Left lung (tissue), 10 donors: ENCODE measurements around the gene GTF2A2. TPM values are rescaled to one million over a fixed set of nuclear protein-coding genes. Genes with fewer than 3 reads are reported as not detected.
"Not testable (repeated sequence)": the region's sequence is repeated elsewhere in the genome, so short reads cannot be mapped to it uniquely, and the experiment has no call there.

ENCODE experiments used
- ATAC-seq: fragments of 200-7000 bp; cut with Tn5 transposase; one replicate; pipeline ENCODE4 v1.9.1; 2020; ENCODE audit warnings: moderate library complexity
- DNase-seq, 4 donors: peaks; one replicate each; pipeline ENCODE4 v3.0.0-alpha.2; 2013 to 2020
- H3K27ac ChIP-seq, 2 donors: fragments of 200-600 bp; sonication (generic) in 1 of 2; one replicate each; pipeline versions ENCODE4 v1.5.0 to v1.8.0; 2020 to 2021
- H3K27me3 ChIP-seq, 2 donors: fragments of 200-600 bp; sonication (generic) in 1 of 2; one replicate each; pipeline versions ENCODE4 v1.5.0 to v1.8.0; 2020 to 2021
- H3K36me3 ChIP-seq, 2 donors: fragments of 200-600 bp; sonication (generic) in 1 of 2; one replicate each; pipeline versions ENCODE4 v1.5.0 to v1.8.0; 2020 to 2021
- H3K4me1 ChIP-seq, 2 donors: fragments of 200-600 bp; one replicate each; pipeline ENCODE4 v1.8.0; 2021
- H3K4me3 ChIP-seq, 2 donors: fragments of 200-600 bp; sonication (generic) in 1 of 2; one replicate each; pipeline versions ENCODE4 v1.5.0 to v1.8.0; 2020 to 2021; ENCODE audit warnings: mild to moderate bottlenecking in 1 of 2
- H3K9me3 ChIP-seq, 2 donors: fragments of 200-600 bp; sonication (generic) in 1 of 2; one replicate each; pipeline versions ENCODE4 v1.5.0 to v1.8.0; 2020 to 2021
- CTCF ChIP-seq, 2 donors: fragments of 200-600 bp; sonication (generic) in 1 of 2; IDR thresholded peaks; one replicate each; pipeline versions ENCODE4 v1.5.0 to v1.8.0; 2021; ENCODE audit warnings: antibody characterized with exemption in 2 of 2
- intact Hi-C, 2 donors: fragments of 100-400 bp; cut with DNase I; formaldehyde crosslinking; loops; one replicate each; pipeline versions ENCODE4 v1.11.2 to v1.14.2; 2022
- polyA plus RNA-seq, 6 donors: library from polyadenylated mRNA; unstranded; fragments of 120-200 nt; gene quantifications; one replicate each; pipeline ENCODE4 v1.2.1, GENCODE V29; 2013; ENCODE audit not compliant: insufficient read length in 6 of 6
- total RNA-seq, 2 donors: library from RNA; stranded (reverse); fragmentation: NEBNext Ultra II Directional; extraction: Animal tissue kit (Norgen Biotek cat#: 25700); gene quantifications; one replicate each; pipeline ENCODE4 v1.2.1, GENCODE V29; 2021
- donor health status: DM: no; HTN: yes; CAD: no.
- donor health status: DM: no; HTN: no; CAD: no.

Gene GTF2A2
- total and polyA plus RNA-seq, 8 donors: 92.5 to 112 (median 101) TPM

- H3K27ac ChIP-seq: no peak overlapping the region
- intact Hi-C loops: no loop called here
- peaks cover 0 to 84% of the 10 kb centered on the region in 2 donors for H3K36me3 ChIP-seq
- no peak for TF ChIP-seq CTCF (IDR thresholded peaks at IDR 0.05)
- DNase-seq (no peak), ATAC-seq (no peak)
- no peaks in the 10 kb centered on the region for H3K4me1 ChIP-seq
- H3K4me3 ChIP-seq: no peak overlapping the region
- no peaks in the 10 kb centered on the region for H3K9me3 ChIP-seq
- no peaks in the 10 kb centered on the region for H3K27me3 ChIP-seq
Measured at GRCh38 chr15:59646277-59646676, 11.0 kb downstream of the GTF2A2 start.

GRCh38 chr15:59645812-59646211 lies 11.5 kb downstream of the GTF2A2 start:
- H3K4me1 ChIP-seq, H3K9me3 ChIP-seq, H3K4me3 ChIP-seq, DNase-seq, intact Hi-C loops, ATAC-seq, H3K27ac ChIP-seq, H3K27me3 ChIP-seq: not testable (repeated sequence)
- peaks cover 0 to 83% of the 10 kb centered on the region in 2 donors for H3K36me3 ChIP-seq

- Histone ChIP-seq H3K27me3 (no peaks in the 10 kb centered on the region), H3K4me3 (no peak overlapping the region), H3K4me1 (no peaks in the 10 kb centered on the region), H3K36me3 (peaks cover 0 to 76% of the 10 kb centered on the region in 2 donors), H3K27ac (no peak overlapping the region), H3K9me3 (no peaks in the 10 kb centered on the region)
- DNase-seq: no peak
- no peak for TF ChIP-seq CTCF (IDR thresholded peaks at IDR 0.05)
- no peak for ATAC-seq
- intact Hi-C loops: no loop called here
Measured at GRCh38 chr15:59644756-59645155, 12.6 kb downstream of the GTF2A2 start.

GRCh38 chr15:59642351-59642750 lies 15.0 kb downstream of the GTF2A2 start:
- TF ChIP-seq CTCF (IDR thresholded peaks at IDR 0.05): no peak
- H3K27ac ChIP-seq: no peak overlapping the region
- no peak for ATAC-seq
- no peaks in the 10 kb centered on the region for H3K9me3 ChIP-seq
- peaks cover 0 to 78% of the 10 kb centered on the region in 2 donors for H3K36me3 ChIP-seq
- intact Hi-C loops: no loop called here
- no peaks in the 10 kb centered on the region for H3K27me3 ChIP-seq
- no peaks in the 10 kb centered on the region for H3K4me1 ChIP-seq
- DNase-seq: no peak
- no peak overlapping the region for H3K4me3 ChIP-seq

GRCh38 chr15:59637507-59637906 lies 19.8 kb downstream of the GTF2A2 start:
- H3K27me3 ChIP-seq, H3K4me3 ChIP-seq, DNase-seq, intact Hi-C loops, H3K27ac ChIP-seq, H3K9me3 ChIP-seq, H3K4me1 ChIP-seq: not testable (repeated sequence)
- peak; percentile 72 for ATAC-seq
- H3K36me3 ChIP-seq: peaks cover 0 to 43% of the 10 kb centered on the region in 2 donors

GRCh38 chr15:59636184-59636583 lies 21.1 kb downstream of the GTF2A2 start:
- no peak overlapping the region for H3K4me3 ChIP-seq
- no peak for TF ChIP-seq CTCF (IDR thresholded peaks at IDR 0.05)
- H3K9me3 ChIP-seq: no peaks in the 10 kb centered on the region
- H3K27me3 ChIP-seq: no peaks in the 10 kb centered on the region
- H3K36me3 ChIP-seq: peaks cover 0 to 35% of the 10 kb centered on the region in 2 donors
- no peaks in the 10 kb centered on the region for H3K4me1 ChIP-seq
- ATAC-seq (no peak), DNase-seq (no peak)
- intact Hi-C loops: no loop called here
- H3K27ac ChIP-seq: no peak overlapping the region
